T-helper 17 cell (primary cell): ENCODE results near the gene WSB2. TPM values are rescaled to one million over a fixed set of nuclear protein-coding genes. Genes with fewer than 3 reads are reported as not detected.

ENCODE experiments used
- total RNA-seq, 4 donors: library from RNA in 2 of 4; stranded (reverse) in 2 of 4; gene quantifications; one replicate each; pipeline ENCODE4 v1.2.3 and lab custom pipeline; 2022 to 2026

Gene WSB2
- total RNA-seq, 2 donors from 2014 or later: 26.9 to 36.2 TPM

Other genes with a start within 250 kb of the WSB2 start
- gene KSR2, start 92.2 kb downstream of the WSB2 start, total RNA-seq: under 1 TPM; 0.05 to 0.10 TPM
- 10 to 100 TPM; 10.6 to 15.8 TPM for gene RFC5, start 44.5 kb downstream of the WSB2 start, total RNA-seq
- 1 to 10 TPM; 1.3 to 3.9 TPM for gene VSIG10, start 42.8 kb upstream of the WSB2 start, total RNA-seq
- 100 to 1,000 TPM; 108 to 113 TPM for gene PEBP1, start 74.9 kb upstream of the WSB2 start, total RNA-seq